DND-41 (cell line): Measurements from ENCODE around the gene OSBPL5.

Source experiments
- CTCF ChIP-seq: IDR thresholded peaks from 2 replicates; pipeline ENCODE4 v1.5.1; 2012; ENCODE audit warnings: borderline replicate concordance, low read length, moderate library complexity, mild to moderate bottlenecking; ENCODE audit not compliant: poor library complexity, severe bottlenecking; ENCODE audit errors: extremely low read depth
- EZH2 ChIP-seq: IDR thresholded peaks from 3 replicates; pipeline ENCODE4 v1.6.1; 2012; ENCODE audit warnings: borderline replicate concordance, low read depth, mild to moderate bottlenecking, moderate library complexity, low read length, inconsistent platforms; ENCODE audit not compliant: severe bottlenecking

GRCh38 chr11:3047637-3048036 lies 117.5 kb downstream of the OSBPL5 start:
- TF ChIP-seq EZH2 (no peak), CTCF (no peak)
